Panc1 (cell line): ENCODE results near the gene ADGRL3. TPM values are rescaled to one million over a fixed set of nuclear protein-coding genes. Genes with fewer than 3 reads are reported as not detected.

Source experiments
- ATAC-seq: fragments of 200-7000 bp; cut with Tn5 transposase; 2 replicates; pipeline ENCODE4 v1.9.1; 2020; ENCODE audit warnings: mild to moderate bottlenecking, moderate library complexity
- BruUV-seq: library from RNA; stranded (reverse); fragments of 400-500 nt; replicated peaks from 2 replicates; lab custom pipeline; 2021; lab: Mats Ljungman, UMichigan
- CTCF ChIA-PET: fragments of 300-600 bp; sonication (Branson Sonifier 250); formaldehyde crosslinking; loops from one replicate; lab custom pipeline; 2022; ENCODE audit warnings: antibody characterized with exemption; lab: Charles Lee
- POLR2A ChIA-PET: fragments of 300-600 bp; sonication (Branson Sonifier 250); formaldehyde crosslinking; loops from one replicate; lab custom pipeline; 2022; ENCODE audit warnings: antibody characterized with exemption; lab: Charles Lee
- DNase-seq: peaks from one replicate; pipeline ENCODE4 v3.0.0-alpha.2; 2010; ENCODE audit warnings: low read depth, low spot score
- H3K27ac ChIP-seq: 2 replicates; pipeline ENCODE4 v1.5.1; 2011; ENCODE audit warnings: mild to moderate bottlenecking, low read length, inconsistent platforms
- H3K27me3 ChIP-seq: fragments of 200-500 bp; sonication (Bioruptor generic); 2 replicates; pipeline ENCODE4 v1.6.0; 2014; ENCODE audit warnings: low read length, inconsistent platforms; ENCODE audit not compliant: control insufficient read depth, insufficient read depth
- H3K36me3 ChIP-seq: fragments of 200-500 bp; sonication (Bioruptor generic); 2 replicates; pipeline ENCODE4 v1.5.1; 2014; ENCODE audit warnings: inconsistent platforms, mild to moderate bottlenecking, low read length, moderate library complexity; ENCODE audit not compliant: control insufficient read depth, insufficient read depth
- H3K4me1 ChIP-seq: 2 replicates; pipeline ENCODE4 v1.5.1; 2011; ENCODE audit warnings: inconsistent platforms, mild to moderate bottlenecking, low read length, moderate library complexity; ENCODE audit not compliant: control insufficient read depth, insufficient read depth
- H3K4me3 ChIP-seq, 2 experiments: 2 replicates each; pipeline ENCODE4 v1.5.1; 2011 to 2012; ENCODE audit warnings: low read depth in 2 of 2, low read length in 2 of 2, mild to moderate bottlenecking in 2 of 2, inconsistent platforms in 1 of 2, moderate library complexity in 1 of 2
- H3K9me3 ChIP-seq: fragments of 200-500 bp; sonication (Bioruptor generic); 2 replicates; pipeline ENCODE4 v1.5.1; 2014; ENCODE audit warnings: low read depth, mild to moderate bottlenecking, inconsistent platforms, low read length, moderate library complexity; ENCODE audit not compliant: control insufficient read depth, insufficient read depth
- CTCF ChIP-seq: fragments of 450-650 bp; IDR thresholded peaks from 2 replicates; pipeline ENCODE4 v1.5.1; 2017; ENCODE audit warnings: mild to moderate bottlenecking
- POLR2AphosphoS5 ChIP-seq: IDR thresholded peaks from 2 replicates; pipeline ENCODE4 v1.6.1; 2012; ENCODE audit warnings: mild to moderate bottlenecking, low read depth, low read length, moderate library complexity
- REST ChIP-seq, 2 experiments: IDR thresholded peaks; 2 replicates each; pipeline ENCODE4 v1.6.1; 2011 to 2012; ENCODE audit warnings: low read depth in 2 of 2, control low read depth in 1 of 2, low read length in 1 of 2, mild to moderate bottlenecking in 1 of 2, moderate library complexity in 1 of 2; ENCODE audit not compliant: insufficient read depth in 1 of 2
- SIN3A ChIP-seq: IDR thresholded peaks from 2 replicates; pipeline ENCODE4 v1.6.1; 2012; ENCODE audit warnings: low read depth, mild to moderate bottlenecking, low read length, moderate library complexity, borderline replicate concordance; ENCODE audit not compliant: insufficient read depth
- TCF7L2 ChIP-seq: IDR thresholded peaks from 2 replicates; pipeline ENCODE4 v1.6.1; 2011; ENCODE audit warnings: mild to moderate bottlenecking, low read depth, low read length, inconsistent platforms
- in situ Hi-C: cut with HindIII; loops from 2 replicates; pipeline ENCODE4 v1.10.0; 2016; ENCODE audit warnings: low sequenced_read_pairs, low pct_unique_long_range_greater_than_20kb
- intact Hi-C: fragments of 100-400 bp; cut with micrococcal nuclease; formaldehyde crosslinking; loops from one replicate; pipeline ENCODE4 v1.10.0; 2022; ENCODE audit not compliant: unreplicated experiment
- total RNA-seq: library from RNA; stranded (reverse); gene quantifications from one replicate; pipeline ENCODE4 v1.2.1, GENCODE V29; 2021; ENCODE audit not compliant: unreplicated experiment

Gene ADGRL3
- total RNA-seq, 1 experiment from 2014 or later, result 0.23 TPM

- CTCF ChIA-PET, result no interaction called here
- ATAC-seq (no peak), DNase-seq (no peak)
- POLR2A ChIA-PET, result no interaction called here
- H3K9me3 ChIP-seq, result no peaks in the 10 kb centered on the region
- in situ Hi-C loops (no loop called here), intact Hi-C loops (no loop called here)
- no peaks in the 10 kb centered on the region for H3K4me1 ChIP-seq
- no peaks in the 10 kb centered on the region for H3K27me3 ChIP-seq
- no peaks in the 10 kb centered on the region for H3K36me3 ChIP-seq
- no peak overlapping the region for H3K4me3 ChIP-seq
- TF ChIP-seq REST (IDR thresholded peaks at IDR 0.05; ENCODE audit: insufficient read depth in 1 of 2, low read depth in 2 of 2, low read length in 1 of 2) (no peak), SIN3A (no peak), POLR2AphosphoS5 (no peak)
- no TSS peak for BruUV-seq
- H3K27ac ChIP-seq, result no peak overlapping the region
These were observed 724.0 kb downstream of the ADGRL3 start for GRCh38 chr4:61924131-61924530.

- in situ Hi-C loops, result no loop called here
- no peak for ATAC-seq
- H3K9me3 ChIP-seq, result no peaks in the 10 kb centered on the region
- ChIA-PET POLR2A (no interaction called here), CTCF (no interaction called here)
- H3K27me3 ChIP-seq, result no peaks in the 10 kb centered on the region
- no peaks in the 10 kb centered on the region for H3K4me1 ChIP-seq
- no peaks in the 10 kb centered on the region for H3K36me3 ChIP-seq
- no peak for DNase-seq
- TF ChIP-seq TCF7L2 (no peak), REST (IDR thresholded peaks at IDR 0.05; ENCODE audit: insufficient read depth in 1 of 2, low read depth in 2 of 2, low read length in 1 of 2) (no peak), POLR2AphosphoS5 (no peak), CTCF (no peak), SIN3A (no peak)
- H3K4me3 ChIP-seq, result no peak overlapping the region
- H3K27ac ChIP-seq, result no peak overlapping the region
- no TSS peak for BruUV-seq
- intact Hi-C loops, result no loop called here
These were observed 733.4 kb downstream of the ADGRL3 start for GRCh38 chr4:61933527-61933926.
